ES-I3 (cell line): Measurements from ENCODE around the gene EMC10.

Experiments used
- H3K36me3 ChIP-seq: 2 replicates; pipeline ENCODE4 v1.6.1; 2013; ENCODE audit warnings: mild to moderate bottlenecking, low read length, control low read depth, moderate library complexity; ENCODE audit not compliant: insufficient read depth
- H3K4me1 ChIP-seq: 2 replicates; pipeline ENCODE4 v1.6.1; 2013; ENCODE audit warnings: mild to moderate bottlenecking, control low read depth, low read length; ENCODE audit not compliant: insufficient read depth
- H3K9ac ChIP-seq: 2 replicates; pipeline ENCODE4 v1.6.1; 2013; ENCODE audit warnings: low read depth, mild to moderate bottlenecking, low read length, moderate library complexity
- H3K9me3 ChIP-seq: 2 replicates; pipeline ENCODE4 v1.6.1; 2013; ENCODE audit warnings: mild to moderate bottlenecking, low read length, moderate library complexity; ENCODE audit not compliant: control insufficient read depth, insufficient read depth

Gene EMC10

DNA sequence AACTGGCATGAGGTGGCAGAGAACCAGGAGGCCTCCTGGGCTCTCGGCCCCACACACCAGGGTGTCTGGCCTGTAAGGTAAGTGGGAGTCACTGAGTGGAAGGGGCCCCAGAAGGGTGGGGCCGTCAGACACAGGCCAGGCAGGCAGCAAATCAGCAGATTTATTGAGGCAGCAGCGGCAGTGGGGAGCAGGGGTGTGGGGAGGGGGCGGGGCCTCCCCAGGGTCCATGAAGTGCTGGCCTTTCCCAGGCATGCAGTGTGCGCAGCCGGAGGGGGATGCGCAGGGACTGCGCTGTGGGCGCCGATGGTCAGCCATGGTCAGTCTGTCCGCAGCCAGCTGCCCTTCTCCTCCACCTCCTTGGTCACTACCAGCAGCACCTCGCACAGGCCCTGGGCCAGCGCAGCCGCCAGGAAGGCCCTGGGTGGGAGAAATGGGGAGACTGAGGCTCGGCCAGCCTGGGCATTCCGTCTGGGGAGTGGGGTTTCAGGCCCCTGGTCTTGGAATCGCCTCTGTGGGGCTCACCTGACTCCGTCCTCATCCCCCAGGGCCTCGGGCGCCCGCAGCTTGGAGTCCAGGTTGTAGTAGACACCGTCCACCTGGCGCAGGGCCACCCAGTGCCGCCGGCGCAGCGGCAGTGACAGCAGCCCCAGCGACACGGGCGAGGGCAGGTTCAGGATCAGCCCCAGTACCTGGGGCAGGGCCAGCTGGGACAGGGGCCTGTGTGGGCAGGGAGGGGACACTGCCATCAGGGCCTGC is 29.7 kb downstream of the EMC10 start:
- Histone ChIP-seq H3K4me1 (peaks cover 7% of the 10 kb centered on the region; the same call in 1 of the 2 replicates), H3K36me3 (no peaks in the 10 kb centered on the region), H3K9me3 (no peaks in the 10 kb centered on the region), H3K9ac (no peak overlapping the region)

DNA sequence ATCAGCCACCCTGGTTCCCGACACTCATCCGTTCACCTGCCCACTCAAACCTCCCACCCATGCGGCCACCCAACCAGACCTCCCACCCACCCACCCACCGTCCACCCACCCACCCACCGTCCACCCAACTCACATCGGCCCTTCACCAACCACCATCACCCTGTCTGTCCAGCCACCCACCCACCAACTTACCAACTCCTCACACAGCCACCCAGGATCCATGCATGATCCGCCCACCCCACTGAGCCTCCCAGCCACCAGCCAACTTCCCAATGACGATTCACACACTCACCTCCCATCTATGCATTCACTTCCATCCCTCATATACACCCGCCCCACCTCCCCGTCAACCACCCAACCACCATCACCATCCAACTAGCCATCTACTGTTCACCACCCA is 30.4 kb downstream of the EMC10 start:
- no peaks in the 10 kb centered on the region for H3K9me3 ChIP-seq
- peaks cover under 1% of the 10 kb centered on the region; the same call in 1 of the 2 replicates for H3K4me1 ChIP-seq
- no peak overlapping the region for H3K9ac ChIP-seq
- H3K36me3 ChIP-seq = no peaks in the 10 kb centered on the region

DNA sequence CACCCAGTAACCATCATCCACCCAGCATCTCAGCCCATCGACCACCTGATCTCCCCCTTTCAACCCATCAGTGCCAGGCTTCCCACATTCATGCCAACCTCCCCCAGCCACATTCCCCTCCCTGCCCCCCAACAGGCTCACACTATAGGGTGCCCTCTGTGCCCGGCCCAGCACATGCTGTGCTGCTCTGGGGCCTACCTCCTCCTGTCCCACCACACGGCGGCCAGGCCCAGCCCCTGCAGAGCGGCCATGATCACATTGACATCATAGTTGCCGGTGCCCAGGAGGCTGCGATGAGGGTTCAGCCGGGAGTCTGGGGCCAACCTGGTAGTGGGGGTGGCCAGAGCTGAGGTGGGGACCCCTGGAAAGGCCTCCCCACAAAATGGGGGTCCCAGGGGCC is 31.1 kb downstream of the EMC10 start:
- Histone ChIP-seq H3K4me1 (no peaks in the 10 kb centered on the region; the same call in 1 of the 2 replicates), H3K9ac (no peak overlapping the region), H3K9me3 (no peaks in the 10 kb centered on the region), H3K36me3 (no peaks in the 10 kb centered on the region)

DNA sequence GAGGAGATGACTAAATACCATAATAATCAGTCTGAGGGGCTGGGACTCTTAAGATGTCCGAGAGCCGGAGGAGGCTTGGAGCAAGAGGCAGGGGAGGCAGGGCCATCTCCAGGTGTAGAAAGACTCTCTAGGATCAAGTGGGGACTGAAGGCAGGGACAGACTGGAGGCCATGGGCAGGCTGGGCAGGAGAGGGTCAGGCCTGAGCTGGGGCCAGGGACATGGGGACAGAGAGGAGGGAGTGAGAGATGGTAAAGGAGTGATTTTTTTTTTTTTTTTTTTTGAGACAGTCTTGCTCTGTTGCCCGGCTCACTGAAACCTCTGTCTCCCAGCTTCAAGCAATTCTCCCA is 32.5 kb downstream of the EMC10 start:
- Histone ChIP-seq H3K9me3 (no peaks in the 10 kb centered on the region), H3K9ac (no peak overlapping the region), H3K4me1 (no peaks in the 10 kb centered on the region; the same call in 1 of the 2 replicates), H3K36me3 (no peaks in the 10 kb centered on the region)

DNA sequence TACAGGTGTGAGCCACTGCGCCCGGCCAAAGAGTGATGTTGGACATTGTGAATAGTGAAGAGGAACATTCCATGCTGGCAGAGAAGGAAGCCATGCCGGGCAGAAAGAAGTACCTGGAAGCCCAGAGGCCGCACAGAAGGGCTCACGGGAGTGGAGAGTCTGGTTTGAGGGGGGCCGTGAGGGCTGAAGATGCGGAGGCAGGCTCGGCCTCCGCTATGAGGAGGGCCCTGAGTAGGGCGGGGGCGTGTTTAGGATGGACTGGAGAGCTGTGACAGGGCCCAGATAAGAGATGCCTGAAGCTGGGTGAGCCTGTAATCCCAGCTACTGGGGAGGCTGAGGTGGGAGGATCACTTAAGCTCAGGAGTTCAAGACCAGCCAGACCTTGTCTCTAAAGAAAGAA is 33.1 kb downstream of the EMC10 start:
- no peaks in the 10 kb centered on the region for H3K36me3 ChIP-seq
- H3K4me1 ChIP-seq = no peaks in the 10 kb centered on the region; the same call in 1 of the 2 replicates
- no peaks in the 10 kb centered on the region for H3K9me3 ChIP-seq
- no peak overlapping the region for H3K9ac ChIP-seq

DNA sequence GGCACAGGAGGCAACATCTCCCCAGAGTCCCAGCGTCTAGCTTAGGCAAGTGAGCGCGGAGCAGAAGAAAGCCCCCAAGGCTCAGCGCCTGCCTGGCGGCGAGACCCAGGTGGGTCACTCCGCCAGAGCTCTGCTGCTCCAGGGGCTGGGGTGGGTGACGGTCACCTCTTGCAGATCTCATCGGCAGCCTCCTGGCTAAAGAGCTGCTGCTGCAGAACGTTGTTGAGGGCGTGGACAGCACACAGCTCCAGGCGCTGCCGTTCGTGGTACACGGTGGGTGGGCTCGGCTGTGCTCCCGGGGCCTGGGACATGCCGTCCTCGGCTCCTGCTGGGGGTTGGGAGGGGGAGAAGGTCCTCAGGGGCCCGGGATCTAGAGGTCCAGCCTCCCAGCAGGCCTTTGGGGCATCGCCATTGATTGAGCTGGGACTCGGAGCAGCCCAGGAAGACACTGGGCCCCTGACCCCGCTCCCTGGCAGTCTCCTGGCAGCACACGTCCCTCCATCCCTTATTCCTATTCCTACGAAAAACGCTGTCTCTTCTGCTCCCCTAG is 33.9 kb downstream of the EMC10 start:
- Histone ChIP-seq H3K36me3 (no peaks in the 10 kb centered on the region), H3K9ac (peak overlapping the region; percentile 55; the same call in 1 of the 2 replicates), H3K9me3 (no peaks in the 10 kb centered on the region), H3K4me1 (no peaks in the 10 kb centered on the region; the same call in 1 of the 2 replicates)

DNA sequence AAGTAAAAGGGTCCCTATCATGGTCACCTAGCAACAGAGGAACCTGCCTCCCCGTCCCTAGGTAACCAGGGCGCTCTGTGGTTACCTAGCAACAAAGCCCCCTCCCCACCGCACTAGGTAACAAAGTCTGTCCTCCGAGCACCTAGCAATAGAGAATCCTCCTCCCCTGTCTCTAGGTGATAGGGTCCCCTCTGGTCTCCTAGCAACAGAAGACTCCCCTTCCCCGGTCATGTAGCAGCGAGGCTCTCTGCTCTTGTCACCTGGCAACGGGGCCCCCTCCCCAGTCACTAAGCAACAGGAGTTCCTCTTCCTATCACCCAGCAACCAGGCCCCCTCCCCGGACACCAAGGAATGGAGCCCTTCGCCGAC is 34.4 kb downstream of the EMC10 start:
- Histone ChIP-seq H3K9ac (peak overlapping the region; percentile 55; the same call in 1 of the 2 replicates), H3K4me1 (no peaks in the 10 kb centered on the region; the same call in 1 of the 2 replicates), H3K9me3 (no peaks in the 10 kb centered on the region), H3K36me3 (no peaks in the 10 kb centered on the region)

DNA sequence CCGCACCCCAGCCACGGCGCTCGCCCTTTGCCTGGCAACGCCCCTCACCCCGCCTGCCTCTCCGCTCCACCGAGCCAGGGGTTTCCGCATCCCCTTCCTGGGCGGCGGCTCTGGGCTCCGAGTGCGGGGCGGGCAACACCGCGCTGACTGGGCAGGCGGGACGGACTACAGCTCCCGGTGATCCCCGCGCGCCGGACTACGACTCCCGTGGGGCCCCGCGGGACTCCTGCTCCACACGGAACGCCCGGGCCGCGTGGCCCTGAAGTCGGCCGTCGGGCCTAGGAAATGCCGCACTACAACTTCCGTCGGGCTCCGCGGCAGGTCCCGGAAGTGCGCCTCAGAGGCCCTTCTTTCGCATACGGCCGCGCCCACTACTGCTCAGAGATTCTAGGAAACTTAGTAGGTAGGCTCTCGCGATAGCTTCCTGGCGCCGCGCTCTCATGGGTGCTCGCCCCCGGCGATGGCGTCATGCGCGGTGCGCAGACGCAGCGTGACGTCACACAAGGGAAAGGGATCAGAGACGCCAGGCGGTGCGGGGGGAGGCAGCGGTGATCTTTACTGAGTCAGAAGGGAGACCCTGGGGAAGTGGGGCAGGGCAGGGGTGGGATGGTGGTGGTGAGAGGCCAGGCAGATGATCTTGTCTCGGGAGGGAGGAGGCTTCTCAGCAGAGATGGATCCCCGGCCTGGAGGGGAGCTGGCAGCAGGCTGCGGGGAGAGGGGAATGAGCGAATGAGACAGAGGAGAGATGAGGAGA is 34.9 kb downstream of the EMC10 start, which contains the start of gene JOSD2:
TSS of gene JOSD2 (minus strand) at position 123 of the 754 bp plus-strand sequence. CDS start 760 bp downstream, outside the sequence.
- Histone ChIP-seq H3K36me3 (no peaks in the 10 kb centered on the region), H3K9me3 (no peaks in the 10 kb centered on the region), H3K4me1 (no peaks in the 10 kb centered on the region; the same call in 1 of the 2 replicates)

DNA sequence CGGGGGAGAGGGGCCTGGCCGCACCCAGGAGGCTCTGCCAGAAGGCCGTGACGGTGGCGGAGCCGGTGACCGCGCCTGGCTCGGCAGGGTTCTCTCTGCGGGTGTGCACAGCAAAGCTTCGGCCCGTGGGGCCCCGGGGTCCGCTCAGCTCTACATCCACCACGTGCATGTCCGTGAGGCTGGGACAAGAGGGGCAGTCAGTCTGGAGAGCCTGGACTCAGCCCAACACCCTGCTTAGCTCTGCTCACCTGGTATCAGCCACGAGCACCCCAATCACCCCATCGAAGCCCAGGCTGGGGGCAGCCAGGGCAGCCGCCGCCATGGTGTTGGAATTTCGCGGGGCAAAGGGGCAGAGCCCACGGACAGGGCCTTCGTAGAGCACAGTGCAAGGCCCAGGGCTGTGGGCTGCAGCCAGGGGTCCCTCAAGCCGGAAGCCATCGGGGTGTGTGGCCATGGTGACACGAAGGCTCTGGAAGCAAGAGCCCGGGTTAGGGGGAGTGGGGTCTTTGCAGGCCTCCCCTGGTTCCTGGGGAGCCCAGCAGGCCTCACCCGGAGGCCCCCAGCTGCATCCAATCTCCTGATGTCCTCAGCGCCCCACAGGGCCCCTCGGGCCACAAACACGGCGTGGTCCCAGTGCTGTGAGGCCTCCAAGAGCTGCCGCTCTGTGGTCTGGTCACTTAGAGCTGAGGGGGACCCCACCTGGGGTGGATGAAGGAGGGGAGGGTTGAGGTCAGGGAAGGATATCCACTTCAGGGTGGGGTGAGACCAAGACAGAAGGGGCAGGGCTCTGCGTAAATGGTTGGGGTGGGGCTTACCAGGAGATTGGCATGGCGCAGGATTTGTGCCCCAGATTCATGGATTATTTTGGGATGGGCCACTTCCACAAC is 36.0 kb downstream of the EMC10 start:
- H3K9me3 ChIP-seq = no peaks in the 10 kb centered on the region
- H3K36me3 ChIP-seq = no peaks in the 10 kb centered on the region
- H3K9ac ChIP-seq = peak overlapping the region; percentile 83
- H3K4me1 ChIP-seq = no peaks in the 10 kb centered on the region; the same call in 1 of the 2 replicates

More for the DNA sequence above, 34.9 kb downstream of the EMC10 start, which contains the start of gene JOSD2:
- H3K9ac ChIP-seq = peak within 1 kb of the TSS; percentile 83

DNA sequence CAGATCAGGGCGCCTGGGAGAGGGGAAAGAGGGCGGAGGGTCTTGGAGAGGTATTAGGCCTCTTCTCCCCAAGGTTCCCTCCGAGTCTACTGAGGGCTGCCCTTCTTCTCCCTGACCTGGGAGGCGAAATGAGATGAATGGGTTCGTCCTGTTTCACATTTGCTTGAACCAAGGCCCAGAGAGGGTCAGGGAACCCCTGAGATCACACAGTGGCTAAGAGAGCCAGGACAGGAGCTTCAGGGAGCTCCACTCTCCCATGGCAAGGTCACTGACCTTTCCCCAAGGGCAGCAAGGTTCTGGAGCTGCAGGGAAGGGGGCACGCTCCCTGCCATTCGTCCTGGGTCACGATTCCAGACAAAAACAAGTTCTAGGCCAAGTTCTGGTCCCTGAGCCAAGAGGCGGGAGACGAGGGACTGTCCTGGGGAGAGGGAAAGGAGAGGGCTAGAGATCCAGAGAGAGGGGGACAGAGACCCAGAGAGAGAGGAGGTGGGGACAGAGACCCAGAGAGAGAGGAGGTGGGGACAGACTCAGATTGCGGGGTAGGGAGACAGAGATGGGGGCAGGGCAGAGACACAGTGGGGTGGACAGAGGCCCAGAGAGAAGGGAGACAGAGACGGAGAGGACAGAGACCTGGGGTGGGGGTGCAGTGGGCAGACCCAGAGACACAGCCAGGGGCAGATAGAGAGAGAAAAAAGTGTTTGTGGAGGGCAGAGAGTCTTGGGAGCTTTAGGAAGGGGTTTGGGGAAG is 36.9 kb downstream of the EMC10 start:
- Histone ChIP-seq H3K4me1 (no peaks in the 10 kb centered on the region; the same call in 1 of the 2 replicates), H3K9ac (no peak overlapping the region), H3K9me3 (no peaks in the 10 kb centered on the region), H3K36me3 (no peaks in the 10 kb centered on the region)

DNA sequence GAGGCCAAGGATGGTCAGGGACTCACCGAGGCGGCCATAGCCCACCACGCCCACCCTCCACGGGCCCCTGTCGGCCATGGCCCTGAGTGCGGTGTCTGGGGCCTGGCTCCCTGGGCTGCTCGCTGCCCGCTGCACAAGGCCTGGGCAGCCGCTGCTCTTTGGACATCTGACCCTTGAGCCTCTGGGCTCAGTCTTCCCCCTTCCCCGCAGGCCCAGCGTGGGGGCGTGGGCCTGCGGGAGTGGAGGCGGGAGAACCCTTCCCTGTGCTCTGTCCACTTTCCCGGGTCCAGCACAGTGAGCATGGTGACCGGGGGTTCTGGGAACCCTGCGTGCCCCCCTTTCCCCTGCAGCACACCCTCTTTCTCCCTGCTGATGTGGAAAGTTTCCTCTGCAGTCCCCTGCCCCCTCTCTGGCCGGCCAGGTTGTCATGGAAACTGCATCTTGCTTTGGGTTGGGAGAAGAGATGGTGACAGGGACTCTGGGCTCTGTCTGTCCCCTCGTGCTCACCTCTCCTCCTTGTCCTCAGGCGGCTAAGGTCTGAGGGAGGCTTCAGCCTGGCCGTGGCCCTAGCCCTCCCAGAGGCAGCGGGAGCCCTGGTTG is 37.5 kb downstream of the EMC10 start, which contains the start of gene ASPDH:
TSS of gene ASPDH (minus strand) at position 168 of the 600 bp plus-strand sequence. CDS start at position 78, 90 bp downstream.
- H3K9ac ChIP-seq = no peak within 1 kb of the TSS
- H3K36me3 ChIP-seq = no peaks in the 10 kb centered on the region
- H3K4me1 ChIP-seq = no peaks in the 10 kb centered on the region; the same call in 1 of the 2 replicates
- H3K9me3 ChIP-seq = no peaks in the 10 kb centered on the region

DNA sequence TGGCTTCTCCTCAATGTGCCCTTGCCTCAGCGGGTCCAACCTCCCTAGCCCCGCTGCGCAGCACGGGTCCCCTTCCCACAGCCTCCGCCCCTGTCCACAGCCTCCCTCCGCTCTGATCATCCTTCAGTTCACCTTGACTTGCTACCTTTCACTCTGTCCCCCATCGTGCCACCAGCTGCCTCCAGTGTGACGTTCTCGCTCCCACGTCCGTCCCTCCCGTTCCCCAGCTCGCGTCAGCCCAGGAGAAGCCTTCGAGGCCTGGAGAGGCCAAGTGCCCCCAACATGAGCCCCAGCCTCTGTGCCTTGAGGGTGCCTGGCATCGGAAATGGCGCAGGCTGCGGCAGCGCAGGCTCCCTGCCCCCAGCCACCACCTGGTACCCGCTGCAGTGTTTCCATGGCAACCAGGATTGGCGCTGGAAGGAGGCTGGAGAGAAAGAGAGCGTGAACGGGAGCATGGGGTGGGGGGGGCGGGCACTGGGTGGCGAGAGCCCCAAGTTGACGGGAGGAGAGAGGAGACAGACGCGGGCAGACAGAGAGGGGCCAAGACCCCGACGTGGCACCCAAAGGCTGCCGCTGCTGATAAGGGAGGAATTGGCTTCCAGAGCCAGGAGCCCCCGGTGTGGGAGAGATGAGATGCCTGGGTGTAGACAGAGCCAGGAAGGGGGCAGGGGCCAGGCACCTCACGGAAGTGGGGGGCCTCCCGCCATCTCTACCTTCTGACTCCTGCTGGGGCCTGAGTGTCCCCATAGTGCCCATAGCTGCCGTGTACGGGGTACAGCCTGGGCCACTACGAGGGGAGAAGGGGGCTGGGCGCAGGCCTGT is 38.2 kb downstream of the EMC10 start:
- no peak overlapping the region for H3K9ac ChIP-seq
- H3K36me3 ChIP-seq = no peaks in the 10 kb centered on the region
- H3K9me3 ChIP-seq = no peaks in the 10 kb centered on the region
- no peaks in the 10 kb centered on the region; the same call in 1 of the 2 replicates for H3K4me1 ChIP-seq
